ENCODE data around the gene PLTP.
"Not testable (repeated sequence)": the region's sequence is repeated elsewhere in the genome, so short reads cannot be mapped to it uniquely, and the experiment has no call there.

DNA sequence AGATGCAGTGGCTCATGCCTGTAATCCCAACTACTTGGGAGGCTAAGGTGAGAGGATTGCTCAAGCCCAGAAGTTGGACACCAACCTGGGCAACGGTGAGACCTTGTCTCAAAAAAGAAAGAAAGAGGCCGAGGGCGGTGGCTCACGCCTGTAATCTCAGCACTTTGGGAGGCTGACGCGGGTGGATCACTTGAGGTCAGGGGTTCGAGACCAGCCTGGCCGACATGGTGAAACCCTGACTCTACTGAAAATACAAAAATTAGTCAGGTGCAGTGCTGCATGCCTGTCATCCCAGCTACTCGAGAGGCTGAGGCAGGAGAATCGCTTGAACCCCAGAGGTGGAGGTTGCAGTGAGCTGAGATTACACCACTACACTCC is 37.9 kb downstream of the PLTP start:
- TF ChIP-seq, protein P1, sequence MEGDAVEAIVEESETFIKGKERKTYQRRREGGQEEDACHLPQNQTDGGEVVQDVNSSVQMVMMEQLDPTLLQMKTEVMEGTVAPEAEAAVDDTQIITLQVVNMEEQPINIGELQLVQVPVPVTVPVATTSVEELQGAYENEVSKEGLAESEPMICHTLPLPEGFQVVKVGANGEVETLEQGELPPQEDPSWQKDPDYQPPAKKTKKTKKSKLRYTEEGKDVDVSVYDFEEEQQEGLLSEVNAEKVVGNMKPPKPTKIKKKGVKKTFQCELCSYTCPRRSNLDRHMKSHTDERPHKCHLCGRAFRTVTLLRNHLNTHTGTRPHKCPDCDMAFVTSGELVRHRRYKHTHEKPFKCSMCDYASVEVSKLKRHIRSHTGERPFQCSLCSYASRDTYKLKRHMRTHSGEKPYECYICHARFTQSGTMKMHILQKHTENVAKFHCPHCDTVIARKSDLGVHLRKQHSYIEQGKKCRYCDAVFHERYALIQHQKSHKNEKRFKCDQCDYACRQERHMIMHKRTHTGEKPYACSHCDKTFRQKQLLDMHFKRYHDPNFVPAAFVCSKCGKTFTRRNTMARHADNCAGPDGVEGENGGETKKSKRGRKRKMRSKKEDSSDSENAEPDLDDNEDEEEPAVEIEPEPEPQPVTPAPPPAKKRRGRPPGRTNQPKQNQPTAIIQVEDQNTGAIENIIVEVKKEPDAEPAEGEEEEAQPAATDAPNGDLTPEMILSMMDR (IDR thresholded peaks at IDR 0.05), result not testable (repeated sequence)
- not testable (repeated sequence) for TF ChIP-seq POLR2A (IDR thresholded peaks at IDR 0.05)
